ENCODE data around the gene CCDC63. TPM values are rescaled to one million over a fixed set of nuclear protein-coding genes. Genes with fewer than 3 reads are reported as not detected.

CCDC63 gene
- total RNA-seq, 2 experiments from 2014 or later: not detected

DNA sequence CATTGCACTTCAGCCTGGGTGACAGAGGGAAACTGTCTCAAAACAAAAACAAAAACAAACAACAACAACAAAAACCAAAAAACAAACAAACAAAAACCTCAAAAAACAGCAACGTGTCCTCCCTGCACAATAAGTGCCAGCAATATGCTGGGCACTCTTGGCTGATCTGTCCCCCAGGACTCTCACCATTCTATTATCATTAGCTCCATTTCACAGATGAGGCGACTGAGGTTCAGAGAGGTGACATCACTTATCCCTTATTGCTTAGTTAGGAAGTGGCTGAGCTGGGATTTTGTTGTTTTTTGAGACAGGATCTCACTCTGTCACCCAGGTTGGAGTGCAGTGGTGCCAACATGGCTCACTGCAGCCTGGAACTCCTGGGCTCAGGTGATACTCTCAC, 33.0 kb upstream of the CCDC63 start:
- ChIA-PET CTCF (ENCODE audit: unreplicated experiment) (no interaction called here), POLR2A (interaction anchor here (0.5 to 1.8 kb wide), 3 partner anchors 8 to 84 kb away, joined by 3 to 4 read pairs (median 3); no protein-coding TSS in a partner anchor)
- H3K9me2 ChIP-seq (ENCODE audit: insufficient read depth, low read length): no peaks in the 10 kb centered on the region
- no peak overlapping the region for H2AFZ ChIP-seq (ENCODE audit: low read length)
- TF ChIP-seq EZH2phosphoT487 (IDR thresholded peaks at IDR 0.05; ENCODE audit: borderline replicate concordance, low read depth, low read length): no peak
- DNase-seq (ENCODE audit: low spot score): no peak
- no peaks in the 10 kb centered on the region; the same call in 1 of the 2 replicates for H3K36me3 ChIP-seq (ENCODE audit: insufficient read depth, low read length)
- H3K27ac ChIP-seq (ENCODE audit: low read depth, low read length, poor library complexity, severe bottlenecking): no peak overlapping the region
- no TSS peak for BruUV-seq (replicated peaks)
- H4K20me1 ChIP-seq (ENCODE audit: insufficient read depth, low read length): no peaks in the 10 kb centered on the region
- intact Hi-C loops (cut with micrococcal nuclease; ENCODE audit: unreplicated experiment): no loop called here
- no peaks in the 10 kb centered on the region for H3K79me2 ChIP-seq (ENCODE audit: insufficient read depth, low read depth, low read length)
- H3K4me2 ChIP-seq (ENCODE audit: low read length): no peak overlapping the region
- H3K9me3 ChIP-seq (ENCODE audit: low read length): peaks cover 5% of the 10 kb centered on the region; the same call in 1 of the 2 replicates
- H3K4me1 ChIP-seq (ENCODE audit: insufficient read depth, low read length, poor library complexity, severe bottlenecking): peaks cover 41% of the 10 kb centered on the region
- H3K4me3 ChIP-seq (ENCODE audit: low read depth, low read length, poor library complexity, severe bottlenecking): no peak overlapping the region

DNA sequence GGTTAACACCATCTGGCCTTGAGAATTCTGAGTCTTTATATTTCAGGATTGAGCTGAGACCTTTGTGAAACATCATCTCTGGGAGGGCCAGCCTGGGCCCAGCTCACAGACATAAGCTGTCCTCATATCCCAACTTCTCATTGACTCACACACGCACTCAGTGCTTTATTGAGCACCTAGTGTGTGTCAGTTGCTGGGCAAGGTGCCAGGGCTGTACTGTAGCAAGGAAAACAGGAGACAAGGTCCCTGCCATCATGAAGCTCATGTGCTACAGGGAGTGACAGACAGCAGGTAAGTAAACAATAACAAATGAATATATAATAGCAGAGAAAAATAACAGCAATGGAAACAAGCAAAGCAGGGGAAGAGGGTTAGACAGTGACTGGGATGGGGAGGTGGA, 30.5 kb upstream of the CCDC63 start:
- no TSS peak for BruUV-seq (replicated peaks)
- Histone ChIP-seq H3K79me2 (ENCODE audit: insufficient read depth, low read depth, low read length) (no peaks in the 10 kb centered on the region), H3K4me3 (ENCODE audit: low read depth, low read length, poor library complexity, severe bottlenecking) (no peak overlapping the region), H3K9me3 (ENCODE audit: low read length) (no peaks in the 10 kb centered on the region), H4K20me1 (ENCODE audit: insufficient read depth, low read length) (no peaks in the 10 kb centered on the region), H3K27ac (ENCODE audit: low read depth, low read length, poor library complexity, severe bottlenecking) (no peak overlapping the region), H3K9me2 (ENCODE audit: insufficient read depth, low read length) (no peaks in the 10 kb centered on the region), H3K4me1 (ENCODE audit: insufficient read depth, low read length, poor library complexity, severe bottlenecking) (peaks cover 18% of the 10 kb centered on the region), H3K36me3 (ENCODE audit: insufficient read depth, low read length) (no peaks in the 10 kb centered on the region), H3K4me2 (ENCODE audit: low read length) (no peak overlapping the region), H2AFZ (ENCODE audit: low read length) (no peak overlapping the region)
- no peak for DNase-seq (ENCODE audit: low spot score)
- TF ChIP-seq, protein P1, sequence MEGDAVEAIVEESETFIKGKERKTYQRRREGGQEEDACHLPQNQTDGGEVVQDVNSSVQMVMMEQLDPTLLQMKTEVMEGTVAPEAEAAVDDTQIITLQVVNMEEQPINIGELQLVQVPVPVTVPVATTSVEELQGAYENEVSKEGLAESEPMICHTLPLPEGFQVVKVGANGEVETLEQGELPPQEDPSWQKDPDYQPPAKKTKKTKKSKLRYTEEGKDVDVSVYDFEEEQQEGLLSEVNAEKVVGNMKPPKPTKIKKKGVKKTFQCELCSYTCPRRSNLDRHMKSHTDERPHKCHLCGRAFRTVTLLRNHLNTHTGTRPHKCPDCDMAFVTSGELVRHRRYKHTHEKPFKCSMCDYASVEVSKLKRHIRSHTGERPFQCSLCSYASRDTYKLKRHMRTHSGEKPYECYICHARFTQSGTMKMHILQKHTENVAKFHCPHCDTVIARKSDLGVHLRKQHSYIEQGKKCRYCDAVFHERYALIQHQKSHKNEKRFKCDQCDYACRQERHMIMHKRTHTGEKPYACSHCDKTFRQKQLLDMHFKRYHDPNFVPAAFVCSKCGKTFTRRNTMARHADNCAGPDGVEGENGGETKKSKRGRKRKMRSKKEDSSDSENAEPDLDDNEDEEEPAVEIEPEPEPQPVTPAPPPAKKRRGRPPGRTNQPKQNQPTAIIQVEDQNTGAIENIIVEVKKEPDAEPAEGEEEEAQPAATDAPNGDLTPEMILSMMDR (conservative IDR thresholded peaks at IDR 0.05; ENCODE audit: low read length): no peak
- TF ChIP-seq EZH2phosphoT487 (IDR thresholded peaks at IDR 0.05; ENCODE audit: borderline replicate concordance, low read depth, low read length): no peak
- POLR2A ChIA-PET: interaction anchor here (0.6 to 0.7 kb wide), 2 partner anchors 17 to 254 kb away, joined by 5 to 6 read pairs; no protein-coding TSS in a partner anchor
- intact Hi-C loops (cut with micrococcal nuclease; ENCODE audit: unreplicated experiment): no loop called here
- CTCF ChIA-PET (ENCODE audit: unreplicated experiment): interaction anchor here (0.7 kb wide), 1 partner anchor 8 kb away, joined by 3 read pairs; no protein-coding TSS in a partner anchor

DNA sequence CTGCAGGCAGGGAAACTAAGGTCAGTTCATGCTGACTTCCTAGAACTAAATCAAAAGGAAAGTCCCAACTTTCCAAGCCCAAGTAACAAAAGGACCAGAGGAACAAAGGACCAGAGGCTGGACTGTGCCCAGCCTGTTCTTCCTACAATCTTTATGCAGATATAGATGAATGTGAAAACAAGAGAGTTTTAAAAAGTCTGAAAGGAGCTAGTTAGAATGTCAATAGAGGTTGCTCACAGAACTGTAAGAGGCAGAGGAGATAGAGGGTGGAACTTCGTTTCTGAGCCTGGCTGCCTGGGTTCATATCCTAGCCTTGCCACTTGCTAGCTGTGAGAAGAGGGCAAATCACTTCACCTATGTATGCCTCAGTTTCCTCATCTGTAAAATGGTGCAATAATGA, 30.0 kb upstream of the CCDC63 start:
- Histone ChIP-seq H3K9me3 (ENCODE audit: low read length) (no peaks in the 10 kb centered on the region), H3K79me2 (ENCODE audit: insufficient read depth, low read depth, low read length) (no peaks in the 10 kb centered on the region), H3K4me1 (ENCODE audit: insufficient read depth, low read length, poor library complexity, severe bottlenecking) (peaks cover 13% of the 10 kb centered on the region), H3K27ac (ENCODE audit: low read depth, low read length, poor library complexity, severe bottlenecking) (no peak overlapping the region), H3K4me3 (ENCODE audit: low read depth, low read length, poor library complexity, severe bottlenecking) (no peak overlapping the region), H3K4me2 (ENCODE audit: low read length) (no peak overlapping the region), H4K20me1 (ENCODE audit: insufficient read depth, low read length) (no peaks in the 10 kb centered on the region), H2AFZ (ENCODE audit: low read length) (no peak overlapping the region), H3K36me3 (ENCODE audit: insufficient read depth, low read length) (no peaks in the 10 kb centered on the region), H3K9me2 (ENCODE audit: insufficient read depth, low read length) (no peaks in the 10 kb centered on the region)
- ChIA-PET CTCF (ENCODE audit: unreplicated experiment) (no interaction called here), POLR2A (interaction anchor here (0.5 to 0.6 kb wide), 2 partner anchors 197 to 255 kb away, joined by 3 to 5 read pairs; no protein-coding TSS in a partner anchor)
- no peak for DNase-seq (ENCODE audit: low spot score)
- no peak for TF ChIP-seq EZH2phosphoT487 (IDR thresholded peaks at IDR 0.05; ENCODE audit: borderline replicate concordance, low read depth, low read length)
- TF ChIP-seq, protein P1 (conservative IDR thresholded peaks at IDR 0.05; ENCODE audit: low read length): no peak
- intact Hi-C loops (cut with micrococcal nuclease; ENCODE audit: unreplicated experiment): no loop called here
- no TSS peak for BruUV-seq (replicated peaks)

Measured in OCI-LY7 (cell line).